ENCODE measurements around the gene ZFYVE27.
A peak's percentile ranks its signal among the peaks of the same experiment; 100 is the strongest.

Gene ZFYVE27

GRCh38 chr10:97789770-97790397, 53.0 kb downstream of the ZFYVE27 start:
- no peak for DNase-seq (ENCODE audit: low read depth in 2 of 2)

DNA sequence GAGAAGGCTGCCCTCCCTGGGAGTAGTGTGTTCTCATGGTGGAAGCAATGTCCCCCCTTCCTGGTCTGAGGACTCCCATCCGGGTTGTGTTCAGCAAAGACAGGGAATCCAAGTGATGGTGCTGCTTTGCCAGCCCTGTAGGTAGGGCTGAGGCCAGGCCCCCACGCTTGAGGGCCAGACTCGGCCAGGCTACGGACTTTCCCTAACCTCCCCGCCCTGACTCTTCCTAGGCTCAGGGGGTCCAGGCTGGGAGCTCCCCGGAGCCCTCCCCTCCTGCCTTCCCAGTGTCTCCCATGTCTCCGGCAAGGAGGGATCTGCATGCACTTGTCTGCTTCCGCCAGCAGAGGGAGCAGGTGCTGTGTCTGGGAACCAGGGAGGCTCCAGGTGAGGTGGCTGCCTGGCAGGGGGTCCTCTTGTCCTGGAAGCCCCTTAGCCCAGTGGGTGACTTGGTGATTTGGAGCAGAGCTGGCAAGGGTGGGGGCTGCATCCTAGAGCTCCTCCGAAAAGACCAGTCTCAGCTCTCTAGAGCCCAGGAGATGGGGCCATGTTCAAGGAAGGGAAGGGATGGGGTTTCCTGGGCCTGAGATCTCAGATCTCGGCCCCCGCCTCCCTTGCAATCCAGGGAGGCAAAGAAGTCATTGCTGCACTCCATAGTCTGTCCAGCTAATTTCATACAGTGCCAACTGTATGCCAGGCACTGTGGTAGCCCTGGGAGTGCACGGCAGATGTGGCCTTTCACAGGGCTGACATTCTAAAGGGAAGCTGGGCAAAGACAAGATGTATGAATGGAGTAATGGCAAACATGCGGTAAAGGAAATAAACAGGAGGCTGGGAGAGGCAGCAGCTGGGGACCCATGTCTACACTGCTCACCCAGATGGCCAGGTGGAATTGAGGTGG, 55.1 kb downstream of the ZFYVE27 start:
- peak; percentile 36 to 56 for DNase-seq (ENCODE audit: low read depth in 2 of 2)

DNA sequence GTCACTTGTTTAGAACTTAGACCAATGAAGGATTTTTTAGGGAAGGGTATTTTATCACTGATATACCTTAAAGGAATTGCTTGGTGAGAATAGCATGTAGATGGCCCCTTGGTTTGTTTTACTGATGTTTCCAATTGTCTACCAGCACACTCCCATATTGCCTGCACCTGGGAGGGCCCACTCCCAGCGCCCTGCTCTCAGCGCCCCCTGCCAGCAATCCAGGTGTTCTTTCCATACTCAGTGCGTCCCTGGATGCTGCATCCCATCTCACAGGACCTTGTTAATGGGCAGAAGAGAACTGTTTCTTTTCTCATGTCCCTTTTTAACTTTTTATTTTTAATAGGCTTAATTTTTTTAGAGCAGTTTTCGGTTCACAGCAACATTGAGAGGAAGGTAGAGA, 59.0 kb downstream of the ZFYVE27 start:
- no peak for DNase-seq (ENCODE audit: low read depth in 2 of 2)

DNA sequence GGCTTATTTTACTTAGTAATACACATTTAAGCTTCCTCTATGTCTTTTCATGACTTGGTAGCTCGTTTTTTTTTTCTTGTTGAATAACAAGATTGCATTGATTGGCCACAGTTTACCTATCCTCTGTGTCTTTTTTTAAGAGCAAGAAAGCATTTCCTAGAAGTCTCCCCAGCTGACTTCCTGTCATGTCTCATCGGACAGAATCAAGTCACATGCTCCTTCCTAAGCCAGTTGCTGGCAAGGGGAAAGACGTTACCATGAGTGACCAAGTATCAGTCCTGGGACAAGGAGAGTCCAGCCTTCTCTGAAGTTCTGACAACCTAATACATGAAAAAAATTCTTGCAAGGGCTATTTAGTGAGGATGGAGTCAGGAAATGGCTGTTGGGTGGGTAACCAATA, 59.7 kb downstream of the ZFYVE27 start:
- no peak for DNase-seq (ENCODE audit: low read depth in 2 of 2)

DNA sequence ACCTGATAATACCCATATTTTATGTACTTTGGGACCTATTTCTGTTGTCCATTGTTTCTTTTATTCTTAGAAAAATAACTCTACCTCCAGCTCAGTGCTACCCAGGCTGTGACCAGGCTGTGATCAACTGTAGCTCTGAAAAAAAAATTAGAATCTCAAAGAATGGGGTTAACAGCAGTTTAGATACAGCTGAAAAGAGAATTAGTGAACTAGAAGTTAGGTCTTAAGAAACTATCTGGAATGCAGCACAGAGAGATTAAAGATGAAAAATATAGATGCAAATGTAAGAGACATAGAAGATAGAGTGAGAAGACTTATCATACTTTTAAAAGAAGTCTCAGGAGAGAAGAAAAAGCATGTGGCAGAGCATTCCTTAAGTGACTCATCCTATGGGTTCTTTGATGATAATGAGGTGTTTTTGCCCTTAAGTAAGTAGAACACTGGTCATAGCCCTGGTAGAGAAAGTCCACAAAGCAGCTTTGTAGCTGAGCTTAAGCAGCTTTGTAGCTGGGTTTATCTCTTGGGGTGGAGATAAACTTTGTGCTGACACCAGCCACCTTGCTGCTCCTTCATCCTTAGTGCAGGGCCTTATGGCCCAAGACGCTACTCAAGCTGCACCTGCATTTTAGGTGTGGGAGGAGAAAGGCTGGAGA, 62.2 kb downstream of the ZFYVE27 start:
- DNase-seq (ENCODE audit: low read depth in 2 of 2): no peak

GRCh38 chr10:97800474-97800873, 63.5 kb downstream of the ZFYVE27 start:
- no peak for DNase-seq (ENCODE audit: low read depth in 2 of 2)

- DNase-seq (ENCODE audit: low read depth in 2 of 2): no peak
These were observed 64.5 kb downstream of the ZFYVE27 start for GRCh38 chr10:97801422-97801821.

- no peak for DNase-seq (ENCODE audit: low read depth in 2 of 2)
These were observed 68.4 kb downstream of the ZFYVE27 start for GRCh38 chr10:97805096-97805884.

GRCh38 chr10:97805949-97806348, 69.0 kb downstream of the ZFYVE27 start:
- no peak for DNase-seq (ENCODE audit: low read depth in 2 of 2)

- DNase-seq (ENCODE audit: low read depth in 2 of 2): no peak
These were observed 73.5 kb downstream of the ZFYVE27 start for GRCh38 chr10:97810446-97810845.
